Activated CD8-positive, alpha-beta memory T cell treated with anti-CD3 and anti-CD28 coated beads, Interleukin-2, amount 50 U/mL, for 24 hours (primary cell): ENCODE measurements around the gene ZFP57.

Experiments
- DNase-seq: peaks from one replicate; pipeline ENCODE4 v3.0.0-alpha.2; 2020; ENCODE audit errors: extremely low read depth

Gene ZFP57

GRCh38 chr6:29626948-29627754 lies 53.8 kb downstream of the ZFP57 start:
- no peak for DNase-seq

- no peak for DNase-seq
Measured at GRCh38 chr6:29625337-29625930, 55.5 kb downstream of the ZFP57 start.

GRCh38 chr6:29624520-29624961 lies 56.4 kb downstream of the ZFP57 start:
- no peak for DNase-seq
